GM12878 (cell line): ENCODE results near the gene ACVR2A. TPM values are rescaled to one million over a fixed set of nuclear protein-coding genes. Genes with fewer than 3 reads are reported as not detected.

Experiments
- ATAC-seq: fragments of 200-7000 bp; cut with Tn5 transposase; 3 replicates; pipeline ENCODE4 v1.9.1; 2020; ENCODE audit warnings: mild to moderate bottlenecking, moderate library complexity
- BruUV-seq: library from RNA; stranded (reverse); fragments of 400-500 nt; replicated peaks from 2 replicates; lab custom pipeline; 2021; lab: Mats Ljungman, UMichigan
- CTCF ChIA-PET: fragments of 300-600 bp; sonication (Branson Sonifier 250); formaldehyde crosslinking; extraction: SDS; loops from one replicate; lab custom pipeline; 2021; ENCODE audit warnings: inconsistent platforms; lab: Yijun Ruan, JAX
- POLR2A ChIA-PET: fragments of 350-600 bp; formaldehyde crosslinking; extraction: SDS; loops from one replicate; lab custom pipeline; 2021; ENCODE audit warnings: inconsistent platforms; lab: Charles Lee
- RAD21 ChIA-PET: fragments of 300-600 bp; sonication (Branson Sonifier 250); formaldehyde crosslinking; loops from one replicate; lab custom pipeline; 2023; ENCODE audit warnings: antibody characterized with exemption; ENCODE audit not compliant: unreplicated experiment; lab: Charles Lee
- SMC1A ChIA-PET: fragments of 300-600 bp; sonication (Branson Sonifier 250); formaldehyde crosslinking; loops from one replicate; lab custom pipeline; 2023; ENCODE audit not compliant: unreplicated experiment, uncharacterized antibody; lab: Charles Lee
- DNase-seq: peaks from one replicate; pipeline ENCODE4 v3.0.0-alpha.2; 2011; ENCODE audit warnings: low read depth, low spot score
- FAIRE-seq: peaks from 3 replicates; lab custom pipeline; 2011; peaks lifted over from hg19 to GRCh38; lab: Jason Lieb, UNC
- H2AFZ ChIP-seq: 2 replicates; pipeline ENCODE4 v1.6.0; 2011; ENCODE audit warnings: low read depth, low read length, control low read depth; ENCODE audit not compliant: control insufficient read depth
- H3K27ac ChIP-seq: 2 replicates; pipeline ENCODE4 v1.5.1; 2011; ENCODE audit warnings: control low read depth; ENCODE audit not compliant: control insufficient read depth, insufficient read depth
- H3K27me3 ChIP-seq, 2 experiments: replicated peaks in 1 of 2; 2 replicates each; pipeline versions ENCODE4 v1.6.0 to v1.6.1; 2011; ENCODE audit warnings: low read length in 1 of 2; ENCODE audit not compliant: control insufficient read depth in 2 of 2, insufficient read depth in 2 of 2
- H3K36me3 ChIP-seq, 2 experiments: 2 replicates each; pipeline ENCODE4 v1.5.1; 2011; ENCODE audit warnings: low read length in 1 of 2; ENCODE audit not compliant: control insufficient read depth in 2 of 2, insufficient read depth in 2 of 2
- H3K4me1 ChIP-seq: 2 replicates; pipeline ENCODE4 v1.6.1; 2011; ENCODE audit warnings: mild to moderate bottlenecking, low read length, moderate library complexity, mixed read lengths; ENCODE audit not compliant: control insufficient read depth, insufficient read depth
- H3K4me2 ChIP-seq: 2 replicates; pipeline ENCODE4 v1.6.0; 2011; ENCODE audit warnings: control low read depth; ENCODE audit not compliant: control insufficient read depth, insufficient read depth
- H3K4me3 ChIP-seq: fragments of 200-600 bp; sonication (generic); 2 replicates; pipeline ENCODE4 v1.5.1; 2016
- H3K79me2 ChIP-seq: 2 replicates; pipeline ENCODE4 v1.6.0; 2011; ENCODE audit warnings: low read length; ENCODE audit not compliant: control insufficient read depth, insufficient read depth
- H3K9ac ChIP-seq: 2 replicates; pipeline ENCODE4 v1.8.0; 2011; ENCODE audit warnings: low read length, control low read depth, mixed read lengths; ENCODE audit not compliant: control insufficient read depth, insufficient read depth
- H3K9me3 ChIP-seq: replicated peaks from 3 replicates; pipeline ENCODE4 v1.5.1; 2011; ENCODE audit warnings: mild to moderate bottlenecking, low read length; ENCODE audit not compliant: control insufficient read depth, insufficient read depth
- H4K20me1 ChIP-seq: 2 replicates; pipeline ENCODE4 v1.6.0; 2011; ENCODE audit not compliant: control insufficient read depth, insufficient read depth
- CREM ChIP-seq: IDR thresholded peaks from 2 replicates; pipeline ENCODE4 v1.6.1; 2014; ENCODE audit warnings: antibody characterized with exemption, low read depth
- HCFC1 ChIP-seq: fragments of 150-350 bp; IDR thresholded peaks from 2 replicates; pipeline ENCODE4 v1.6.1; 2014; ENCODE audit warnings: low read length
- KAT2A ChIP-seq: conservative IDR thresholded peaks from 2 replicates; pipeline ENCODE4 v1.6.1; 2011; ENCODE audit warnings: low read depth, low read length; ENCODE audit not compliant: control insufficient read depth
- MEF2A ChIP-seq: IDR thresholded peaks from 2 replicates; pipeline ENCODE4 v1.6.1; 2011; ENCODE audit warnings: low read depth, mild to moderate bottlenecking, low read length, moderate library complexity; ENCODE audit not compliant: insufficient read depth
- POLR2A ChIP-seq: IDR thresholded peaks from 2 replicates; pipeline ENCODE4 v1.6.1; 2011; ENCODE audit warnings: low read depth, mild to moderate bottlenecking, low read length
- RBBP5 ChIP-seq: fragments of 200-600 bp; sonication (generic); conservative IDR thresholded peaks from 2 replicates; pipeline ENCODE4 v1.6.1; 2016
- SUPT20H ChIP-seq: IDR thresholded peaks from 2 replicates; pipeline ENCODE4 v1.6.1; 2011; ENCODE audit warnings: low read depth, mild to moderate bottlenecking, low read length, moderate library complexity, borderline replicate concordance; ENCODE audit not compliant: control insufficient read depth
- WGBS: methylation state at CpG from one replicate; pipeline ENCODE4 v1.1.6; 2016; ENCODE audit warnings: low lambda C conversion rate; ENCODE audit not compliant: insufficient replicate concordance, insufficient coverage; ENCODE audit errors: missing lambda C conversion rate; 5-methylcytosine and 5-hydroxymethylcytosine counted together
- in situ Hi-C: fragments of 300-500 bp; cut with MboI; formaldehyde crosslinking; loops from 9 replicates; pipeline ENCODE4 v1.14.3; 2018; ENCODE audit warnings: mixed read lengths
- intact Hi-C: fragments of 100-400 bp; cut with micrococcal nuclease; formaldehyde crosslinking; loops from one replicate; pipeline ENCODE4 v1.14.2; 2022; ENCODE audit not compliant: unreplicated experiment
- polyA plus RNA-seq, 11 experiments: library from polyadenylated mRNA; depleted of rRNA in 4 of 11; unstranded in 6 of 11; stranded (reverse) in 5 of 11; fragments of >200 nt; fragmentation: Nextera tagmentation in 4 of 11; fragmentation: Illumina TruSeq in 1 of 11; extraction: Ambion mirVana in 4 of 11; extraction: Trizol in 1 of 11; gene quantifications; 1 replicate in 1 of 11; 2 replicates in 10 of 11; pipeline versions ENCODE4 v1.2.1 to v1.2.3, GENCODE V29; 2011 to 2016; ENCODE audit warnings: inconsistent platforms in 2 of 11, missing spikeins in 2 of 11, low read depth in 1 of 11
- total RNA-seq, 4 experiments: library from RNA; depleted of rRNA in 3 of 4; stranded (reverse); fragments of >200 nt in 3 of 4; fragmentation: Illumina TruSeq in 1 of 4; extraction: Trizol in 1 of 4; gene quantifications; 2 replicates each; pipeline versions ENCODE4 v1.2.1 to v1.2.3, GENCODE V29; 2013 to 2021
- TF ChIP-seq, protein P1 (sequence below): IDR thresholded peaks from 2 replicates; pipeline ENCODE4 v1.6.1; 2012; ENCODE audit warnings: low read depth, low read length, improper control_type of control experiment
- TF ChIP-seq, protein P2 (sequence below): IDR thresholded peaks from 2 replicates; pipeline ENCODE4 v1.6.1; 2012; ENCODE audit warnings: improper control_type of control experiment, low read depth, low read length; ENCODE audit not compliant: insufficient replicate concordance
- TF ChIP-seq, protein P3 (sequence below), 3 experiments: IDR thresholded peaks in 2 of 3; conservative IDR thresholded peaks in 1 of 3; 2 replicates each; pipeline ENCODE4 v1.5.1; 2011; ENCODE audit warnings: low read depth in 3 of 3, low read length in 3 of 3, mild to moderate bottlenecking in 3 of 3, control low read depth in 2 of 3, moderate library complexity in 2 of 3, inconsistent platforms in 1 of 3, mixed read lengths in 1 of 3; ENCODE audit not compliant: control insufficient read depth in 2 of 3, insufficient read depth in 1 of 3; ENCODE audit errors: extremely low read depth in 1 of 3
- TF ChIP-seq, protein P4 (sequence below): fragments of 450-650 bp; IDR thresholded peaks from 2 replicates; pipeline ENCODE4 v1.6.1; 2016; ENCODE audit warnings: mild to moderate bottlenecking

The ACVR2A gene
- total and polyA plus RNA-seq, 10 of the 15 experiments (the other 5 are each of a cell fraction or from before 2014, with no cell fraction given): 0.42 to 3.0 (median 1.7) TPM

DNA sequence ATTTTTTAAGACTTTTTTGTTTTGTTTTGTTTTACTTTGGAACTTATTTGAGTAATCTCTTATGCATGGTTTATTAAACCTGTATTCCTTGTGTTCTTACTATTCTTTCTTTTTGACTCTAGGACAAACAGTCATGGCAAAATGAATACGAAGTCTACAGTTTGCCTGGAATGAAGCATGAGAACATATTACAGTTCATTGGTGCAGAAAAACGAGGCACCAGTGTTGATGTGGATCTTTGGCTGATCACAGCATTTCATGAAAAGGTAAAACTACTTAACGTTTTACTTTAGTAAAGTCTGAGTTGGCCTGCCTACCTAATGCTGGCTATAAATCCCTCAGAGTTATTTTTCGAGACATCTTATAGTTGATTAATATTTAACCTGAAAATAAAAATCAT is 72.3 kb downstream of the ACVR2A start:
- intact Hi-C loops: no loop called here

More for the DNA sequence above, 72.3 kb downstream of the ACVR2A start:
- Histone ChIP-seq H3K36me3 (no peaks in the 10 kb centered on the region), H4K20me1 (no peaks in the 10 kb centered on the region), H3K9ac (no peak overlapping the region), H3K4me2 (no peak overlapping the region), H3K4me3 (no peak overlapping the region), H3K79me2 (no peaks in the 10 kb centered on the region), H3K27ac (no peak overlapping the region), H3K4me1 (no peaks in the 10 kb centered on the region; the same call in 1 of the 2 replicates), H2AFZ (no peak overlapping the region), H3K9me3 (no peaks in the 10 kb centered on the region), H3K27me3 (no peaks in the 10 kb centered on the region)
- ChIA-PET SMC1A (interaction anchor here (0.7 kb wide), 1 partner anchor 46 kb away, joined by 3 read pairs; no protein-coding TSS in a partner anchor), POLR2A (no interaction called here), RAD21 (interaction anchor here (0.9 to 1.5 kb wide), 2 partner anchors 13 to 872 kb away, joined by 3 to 4 read pairs; no protein-coding TSS in a partner anchor), CTCF (interaction anchor here (1.0 to 1.5 kb wide), 2 partner anchors 9 to 835 kb away, joined by 3 to 5 read pairs; no protein-coding TSS in a partner anchor)
- FAIRE-seq (no peak), DNase-seq (no peak), ATAC-seq (no peak)
- TF ChIP-seq, protein P1, sequence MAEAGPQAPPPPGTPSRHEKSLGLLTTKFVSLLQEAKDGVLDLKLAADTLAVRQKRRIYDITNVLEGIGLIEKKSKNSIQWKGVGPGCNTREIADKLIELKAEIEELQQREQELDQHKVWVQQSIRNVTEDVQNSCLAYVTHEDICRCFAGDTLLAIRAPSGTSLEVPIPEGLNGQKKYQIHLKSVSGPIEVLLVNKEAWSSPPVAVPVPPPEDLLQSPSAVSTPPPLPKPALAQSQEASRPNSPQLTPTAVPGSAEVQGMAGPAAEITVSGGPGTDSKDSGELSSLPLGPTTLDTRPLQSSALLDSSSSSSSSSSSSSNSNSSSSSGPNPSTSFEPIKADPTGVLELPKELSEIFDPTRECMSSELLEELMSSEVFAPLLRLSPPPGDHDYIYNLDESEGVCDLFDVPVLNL: no peak
- TF ChIP-seq POLR2A: no peak
- TF ChIP-seq, protein P2, sequence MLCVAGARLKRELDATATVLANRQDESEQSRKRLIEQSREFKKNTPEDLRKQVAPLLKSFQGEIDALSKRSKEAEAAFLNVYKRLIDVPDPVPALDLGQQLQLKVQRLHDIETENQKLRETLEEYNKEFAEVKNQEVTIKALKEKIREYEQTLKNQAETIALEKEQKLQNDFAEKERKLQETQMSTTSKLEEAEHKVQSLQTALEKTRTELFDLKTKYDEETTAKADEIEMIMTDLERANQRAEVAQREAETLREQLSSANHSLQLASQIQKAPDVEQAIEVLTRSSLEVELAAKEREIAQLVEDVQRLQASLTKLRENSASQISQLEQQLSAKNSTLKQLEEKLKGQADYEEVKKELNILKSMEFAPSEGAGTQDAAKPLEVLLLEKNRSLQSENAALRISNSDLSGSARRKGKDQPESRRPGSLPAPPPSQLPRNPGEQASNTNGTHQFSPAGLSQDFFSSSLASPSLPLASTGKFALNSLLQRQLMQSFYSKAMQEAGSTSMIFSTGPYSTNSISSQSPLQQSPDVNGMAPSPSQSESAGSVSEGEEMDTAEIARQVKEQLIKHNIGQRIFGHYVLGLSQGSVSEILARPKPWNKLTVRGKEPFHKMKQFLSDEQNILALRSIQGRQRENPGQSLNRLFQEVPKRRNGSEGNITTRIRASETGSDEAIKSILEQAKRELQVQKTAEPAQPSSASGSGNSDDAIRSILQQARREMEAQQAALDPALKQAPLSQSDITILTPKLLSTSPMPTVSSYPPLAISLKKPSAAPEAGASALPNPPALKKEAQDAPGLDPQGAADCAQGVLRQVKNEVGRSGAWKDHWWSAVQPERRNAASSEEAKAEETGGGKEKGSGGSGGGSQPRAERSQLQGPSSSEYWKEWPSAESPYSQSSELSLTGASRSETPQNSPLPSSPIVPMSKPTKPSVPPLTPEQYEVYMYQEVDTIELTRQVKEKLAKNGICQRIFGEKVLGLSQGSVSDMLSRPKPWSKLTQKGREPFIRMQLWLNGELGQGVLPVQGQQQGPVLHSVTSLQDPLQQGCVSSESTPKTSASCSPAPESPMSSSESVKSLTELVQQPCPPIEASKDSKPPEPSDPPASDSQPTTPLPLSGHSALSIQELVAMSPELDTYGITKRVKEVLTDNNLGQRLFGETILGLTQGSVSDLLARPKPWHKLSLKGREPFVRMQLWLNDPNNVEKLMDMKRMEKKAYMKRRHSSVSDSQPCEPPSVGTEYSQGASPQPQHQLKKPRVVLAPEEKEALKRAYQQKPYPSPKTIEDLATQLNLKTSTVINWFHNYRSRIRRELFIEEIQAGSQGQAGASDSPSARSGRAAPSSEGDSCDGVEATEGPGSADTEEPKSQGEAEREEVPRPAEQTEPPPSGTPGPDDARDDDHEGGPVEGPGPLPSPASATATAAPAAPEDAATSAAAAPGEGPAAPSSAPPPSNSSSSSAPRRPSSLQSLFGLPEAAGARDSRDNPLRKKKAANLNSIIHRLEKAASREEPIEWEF: no peak
- TF ChIP-seq SUPT20H: no peak
- TF ChIP-seq, protein P3, sequence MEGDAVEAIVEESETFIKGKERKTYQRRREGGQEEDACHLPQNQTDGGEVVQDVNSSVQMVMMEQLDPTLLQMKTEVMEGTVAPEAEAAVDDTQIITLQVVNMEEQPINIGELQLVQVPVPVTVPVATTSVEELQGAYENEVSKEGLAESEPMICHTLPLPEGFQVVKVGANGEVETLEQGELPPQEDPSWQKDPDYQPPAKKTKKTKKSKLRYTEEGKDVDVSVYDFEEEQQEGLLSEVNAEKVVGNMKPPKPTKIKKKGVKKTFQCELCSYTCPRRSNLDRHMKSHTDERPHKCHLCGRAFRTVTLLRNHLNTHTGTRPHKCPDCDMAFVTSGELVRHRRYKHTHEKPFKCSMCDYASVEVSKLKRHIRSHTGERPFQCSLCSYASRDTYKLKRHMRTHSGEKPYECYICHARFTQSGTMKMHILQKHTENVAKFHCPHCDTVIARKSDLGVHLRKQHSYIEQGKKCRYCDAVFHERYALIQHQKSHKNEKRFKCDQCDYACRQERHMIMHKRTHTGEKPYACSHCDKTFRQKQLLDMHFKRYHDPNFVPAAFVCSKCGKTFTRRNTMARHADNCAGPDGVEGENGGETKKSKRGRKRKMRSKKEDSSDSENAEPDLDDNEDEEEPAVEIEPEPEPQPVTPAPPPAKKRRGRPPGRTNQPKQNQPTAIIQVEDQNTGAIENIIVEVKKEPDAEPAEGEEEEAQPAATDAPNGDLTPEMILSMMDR (IDR thresholded peaks at IDR 0.05 in 2 of 3, conservative IDR thresholded peaks at IDR 0.05 in 1 of 3; ENCODE audit: control insufficient read depth in 2 of 3, extremely low read depth in 1 of 3, insufficient read depth in 1 of 3, low read depth in 3 of 3, low read length in 3 of 3): no peak
- TF ChIP-seq MEF2A: no peak
- TF ChIP-seq RBBP5: no peak
- no peak for TF ChIP-seq CREM
- no peak for TF ChIP-seq HCFC1
- TF ChIP-seq, protein P4, sequence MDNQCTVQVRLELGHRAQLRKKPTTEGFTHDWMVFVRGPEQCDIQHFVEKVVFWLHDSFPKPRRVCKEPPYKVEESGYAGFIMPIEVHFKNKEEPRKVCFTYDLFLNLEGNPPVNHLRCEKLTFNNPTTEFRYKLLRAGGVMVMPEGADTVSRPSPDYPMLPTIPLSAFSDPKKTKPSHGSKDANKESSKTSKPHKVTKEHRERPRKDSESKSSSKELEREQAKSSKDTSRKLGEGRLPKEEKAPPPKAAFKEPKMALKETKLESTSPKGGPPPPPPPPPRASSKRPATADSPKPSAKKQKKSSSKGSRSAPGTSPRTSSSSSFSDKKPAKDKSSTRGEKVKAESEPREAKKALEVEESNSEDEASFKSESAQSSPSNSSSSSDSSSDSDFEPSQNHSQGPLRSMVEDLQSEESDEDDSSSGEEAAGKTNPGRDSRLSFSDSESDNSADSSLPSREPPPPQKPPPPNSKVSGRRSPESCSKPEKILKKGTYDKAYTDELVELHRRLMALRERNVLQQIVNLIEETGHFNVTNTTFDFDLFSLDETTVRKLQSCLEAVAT: no peak
- no peak for TF ChIP-seq KAT2A
- BruUV-seq: no TSS peak
- in situ Hi-C loops: loop anchor here (10.0 kb wide), 2 partner anchors 992 to 1182 kb away; no protein-coding TSS in a partner anchor
- 25% methylated on average over 4 of the region's 4 CpGs for WGBS
